Activated T-helper 1 cell treated with Interleukin-2 at 50 U/mL for 16 hours (primary cell): ENCODE results near the gene SH3RF2.
"Not testable (repeated sequence)": the region's sequence is repeated elsewhere in the genome, so short reads cannot be mapped to it uniquely, and the experiment has no call there.

Experiments
- DNase-seq: peaks from one replicate; pipeline ENCODE4 v3.0.0-alpha.2; 2020; ENCODE audit warnings: low read depth

SH3RF2 gene

DNA sequence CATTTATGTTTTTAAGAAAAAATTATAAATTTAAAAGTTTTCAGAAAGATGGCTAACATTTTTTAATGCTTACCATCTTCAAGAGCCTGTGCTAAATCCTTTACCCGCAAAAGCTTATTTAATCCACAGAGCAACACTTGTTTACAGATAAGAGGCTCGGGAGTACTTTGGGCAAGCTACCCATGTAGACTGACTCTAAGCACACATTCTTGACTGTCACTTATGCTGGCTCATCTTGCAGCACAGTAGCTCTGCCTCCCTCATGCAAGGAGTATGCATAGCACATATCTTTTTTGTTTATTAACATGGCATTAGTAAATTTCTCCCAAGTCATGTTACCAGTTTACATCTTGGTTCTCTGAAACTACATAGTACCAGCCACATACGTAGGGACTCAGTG is 14.7 kb downstream of the SH3RF2 start:
- DNase-seq = no peak

- no peak for DNase-seq
Observed at GRCh38 chr5:145953202-145953601, 16.8 kb downstream of the SH3RF2 start.

DNA sequence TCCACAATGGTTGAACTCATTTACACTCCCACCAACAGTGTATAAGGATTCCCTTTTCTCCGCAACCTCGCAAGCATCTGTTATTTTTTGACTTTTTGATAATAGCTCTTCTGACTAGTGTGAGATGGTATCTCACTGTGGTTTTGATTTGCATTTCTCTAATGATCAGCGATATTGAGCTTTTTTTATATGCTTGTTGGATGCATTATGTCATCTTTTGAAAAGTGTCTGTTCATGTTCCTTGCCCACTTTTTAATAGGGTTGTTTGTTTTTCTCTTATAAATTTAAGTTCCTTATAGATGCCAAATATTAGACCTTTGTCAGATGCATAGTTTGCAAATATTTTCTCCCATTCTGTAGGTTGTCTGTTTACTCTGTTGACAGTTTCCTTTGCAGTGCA is 17.8 kb downstream of the SH3RF2 start:
- DNase-seq = not testable (repeated sequence)

- no peak for DNase-seq
Observed at GRCh38 chr5:145957388-145957787, 21.0 kb downstream of the SH3RF2 start.

DNA sequence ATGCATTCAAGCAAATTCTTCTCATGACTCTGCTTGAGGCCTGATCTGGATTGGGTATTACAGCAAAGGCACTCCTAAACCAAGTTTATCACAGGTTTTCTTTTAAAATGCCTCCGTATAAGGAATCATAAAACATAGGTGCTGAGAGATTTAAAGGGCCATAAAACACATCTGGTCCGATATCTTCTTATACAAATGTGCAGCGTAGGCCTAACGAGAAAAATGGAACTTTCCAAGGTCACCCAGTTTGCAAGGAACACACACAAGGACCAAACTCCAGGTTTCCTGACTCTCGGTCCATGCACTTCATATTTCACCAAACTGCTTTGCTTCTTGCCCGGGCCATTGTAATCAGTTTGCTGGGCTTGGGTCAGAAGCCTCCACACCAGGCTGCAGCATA is 22.1 kb downstream of the SH3RF2 start:
- DNase-seq = no peak

DNA sequence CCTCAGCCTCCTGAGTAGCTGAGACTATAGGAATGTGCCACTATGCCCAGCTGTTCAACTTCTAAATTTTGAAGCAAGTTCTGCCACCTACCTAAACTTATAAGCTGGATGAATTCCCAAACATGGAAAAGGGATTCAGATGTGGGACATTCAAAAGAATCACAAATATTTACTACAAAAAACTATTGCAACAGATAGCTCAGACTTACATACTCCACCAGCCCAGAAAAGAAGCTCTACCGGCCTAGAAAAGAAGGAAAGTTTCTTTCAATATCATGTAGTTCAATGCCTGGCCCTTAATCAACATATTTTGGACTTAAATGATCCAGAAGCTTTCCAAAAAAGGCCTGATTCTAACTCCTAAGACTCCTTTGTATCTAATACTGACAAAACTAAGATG is 23.8 kb downstream of the SH3RF2 start:
- no peak for DNase-seq

GRCh38 chr5:145960848-145961600 is 24.6 kb downstream of the SH3RF2 start:
- no peak for DNase-seq

DNA sequence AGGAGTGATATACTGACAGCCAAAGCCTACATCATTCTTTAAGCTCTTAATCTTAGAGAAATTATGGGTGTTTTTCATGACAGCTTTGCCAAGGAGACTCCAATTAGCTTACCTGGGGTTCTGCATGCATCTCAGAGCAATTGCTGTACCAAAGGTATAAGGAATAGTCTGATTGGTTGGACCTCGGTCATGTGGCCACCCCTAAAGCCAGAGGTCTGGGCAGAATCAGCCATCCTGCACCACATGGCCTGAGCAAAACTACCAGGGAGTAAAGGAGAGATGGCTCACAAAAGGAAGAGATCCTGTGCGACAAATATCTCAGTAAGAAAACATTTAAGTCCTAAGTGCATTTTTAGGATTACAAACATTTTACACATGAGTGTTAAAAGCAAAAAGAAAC is 25.6 kb downstream of the SH3RF2 start:
- no peak for DNase-seq

DNA sequence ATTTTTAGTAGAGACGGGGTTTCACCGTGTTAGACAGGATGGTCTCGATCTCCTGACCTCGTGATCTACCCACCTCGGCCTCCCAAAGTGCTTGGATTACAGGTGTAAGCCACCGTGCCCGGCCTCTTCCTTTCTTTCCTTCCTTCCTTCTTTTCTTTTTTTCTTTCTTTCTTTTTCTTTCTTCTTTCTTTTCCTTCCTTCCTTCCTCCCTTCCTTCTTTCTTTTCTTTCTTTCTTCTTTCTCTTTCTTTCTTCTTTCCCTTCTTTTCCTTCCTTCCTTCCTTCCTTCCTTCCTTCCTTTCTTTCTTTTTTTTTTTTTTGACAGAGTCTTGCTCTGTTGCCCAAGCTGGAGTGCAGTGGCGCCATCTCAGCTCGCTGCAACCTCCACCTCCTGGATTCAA is 27.6 kb downstream of the SH3RF2 start:
- not testable (repeated sequence) for DNase-seq

GRCh38 chr5:145965804-145966203 is 29.4 kb downstream of the SH3RF2 start:
- no peak for DNase-seq

GRCh38 chr5:145967296-145967695 is 30.9 kb downstream of the SH3RF2 start:
- DNase-seq = no peak

DNA sequence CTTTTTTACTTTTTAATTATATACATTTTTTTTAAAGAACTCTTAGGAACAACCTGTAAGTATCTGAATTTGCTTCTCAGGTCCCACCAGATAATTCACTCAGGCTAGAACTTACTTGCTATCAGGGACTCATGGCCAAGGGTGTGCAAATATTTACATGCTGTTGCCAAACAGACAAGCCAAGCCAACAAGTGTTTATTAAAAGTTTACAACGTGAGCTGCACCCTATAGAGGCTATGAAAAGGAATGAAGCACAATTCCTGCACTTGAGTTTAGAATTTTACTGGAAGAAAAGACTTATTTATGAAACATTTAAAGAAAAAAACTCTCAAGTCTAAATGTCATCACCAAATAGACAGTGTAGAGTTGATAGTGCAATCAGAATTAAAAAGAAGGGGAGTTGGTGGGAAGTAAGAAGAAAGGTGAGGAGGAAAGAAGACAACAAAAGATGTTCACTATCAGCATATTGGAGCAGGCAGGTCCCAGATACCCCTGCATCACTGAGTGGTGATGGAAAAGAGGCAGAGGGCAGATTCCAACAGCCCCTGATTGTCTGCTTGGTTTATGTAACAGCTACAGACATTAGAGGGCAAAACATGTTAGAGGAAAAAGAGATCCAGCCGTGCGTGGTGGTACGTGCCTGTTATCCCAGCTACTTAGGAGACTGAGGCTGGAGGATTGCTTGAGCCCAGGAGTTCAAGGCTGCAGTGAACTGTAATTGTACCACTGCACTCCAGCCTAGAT is 32.8 kb downstream of the SH3RF2 start:
- no peak for DNase-seq

GRCh38 chr5:145969714-145970092 is 33.3 kb downstream of the SH3RF2 start:
- DNase-seq = no peak

DNA sequence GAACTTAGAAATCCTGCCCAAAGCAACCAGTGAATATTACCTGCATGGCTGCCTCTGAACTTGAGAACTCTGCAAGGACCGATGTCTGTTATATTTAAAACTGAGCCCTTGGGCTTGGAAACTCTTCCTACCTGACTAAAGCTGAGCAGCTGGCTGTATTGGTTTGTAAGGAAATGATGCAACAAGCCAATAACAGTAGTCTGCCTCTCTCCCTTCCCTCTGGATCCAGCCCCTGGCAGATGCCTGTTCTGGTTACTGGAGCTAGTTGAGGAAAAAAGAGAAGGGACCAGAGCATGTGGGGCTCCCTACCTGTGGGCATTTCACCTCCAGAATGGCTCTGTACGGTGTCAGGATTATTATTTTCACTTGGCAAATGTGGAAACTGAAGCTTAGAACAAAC is 34.7 kb downstream of the SH3RF2 start:
- DNase-seq = no peak

DNA sequence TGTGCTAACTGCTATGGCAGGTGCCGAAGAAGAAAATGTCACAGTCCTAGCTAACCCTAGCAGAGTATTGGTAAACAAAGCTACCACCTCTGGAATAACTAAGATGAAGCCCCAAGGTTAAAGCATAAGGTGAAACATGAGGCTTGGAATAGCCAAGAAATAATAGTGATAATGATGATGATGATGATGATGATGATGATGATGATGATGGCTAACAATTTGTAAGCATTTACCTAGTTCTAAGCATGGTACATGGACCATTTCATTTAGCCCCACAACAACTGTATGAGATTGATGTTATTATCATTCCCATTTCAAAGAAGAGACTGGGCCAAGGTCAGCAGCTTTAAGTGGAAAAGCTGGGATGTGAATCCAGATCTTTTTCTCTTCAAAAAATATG is 35.3 kb downstream of the SH3RF2 start:
- DNase-seq = no peak

DNA sequence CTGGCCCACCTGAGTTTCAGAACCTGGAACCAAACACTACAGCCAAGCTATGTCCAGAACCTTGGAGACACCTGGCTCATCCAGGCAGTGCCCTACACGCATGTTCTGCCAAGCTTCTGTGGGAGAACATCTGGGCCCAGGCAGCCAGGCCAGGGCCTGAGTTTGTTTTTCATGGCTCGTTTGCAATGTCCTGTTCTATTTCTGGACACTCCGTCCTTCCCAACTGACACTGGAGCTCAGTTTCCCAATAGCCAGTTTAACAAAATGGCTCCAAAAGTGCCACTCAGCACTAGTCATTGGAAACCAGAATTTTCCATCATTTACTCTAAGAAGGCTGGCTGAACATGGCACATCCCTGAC is 38.6 kb downstream of the SH3RF2 start:
- DNase-seq = no peak

- no peak for DNase-seq
Observed at GRCh38 chr5:145975361-145976066, 39.1 kb downstream of the SH3RF2 start.

GRCh38 chr5:145976431-145977155 is 40.2 kb downstream of the SH3RF2 start:
- no peak for DNase-seq

DNA sequence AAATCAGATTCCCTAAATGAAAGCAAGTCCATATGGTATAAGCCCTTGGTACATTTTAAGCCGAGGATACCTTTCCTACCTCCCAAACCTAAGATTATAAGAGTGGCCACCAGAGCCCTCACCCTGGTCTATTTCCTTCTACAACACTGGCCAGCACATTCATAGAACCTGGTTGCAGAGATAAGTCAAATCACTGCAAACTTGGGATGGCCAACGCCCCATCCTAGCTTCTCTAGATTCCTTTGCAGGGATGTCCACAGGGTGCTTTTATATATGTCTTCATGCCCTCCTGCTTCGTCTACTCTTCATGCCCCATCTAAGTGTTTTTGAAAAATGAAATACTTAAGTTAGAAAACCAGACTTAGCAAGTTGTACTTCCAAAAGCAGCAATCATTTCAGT is 41.8 kb downstream of the SH3RF2 start:
- no peak for DNase-seq

DNA sequence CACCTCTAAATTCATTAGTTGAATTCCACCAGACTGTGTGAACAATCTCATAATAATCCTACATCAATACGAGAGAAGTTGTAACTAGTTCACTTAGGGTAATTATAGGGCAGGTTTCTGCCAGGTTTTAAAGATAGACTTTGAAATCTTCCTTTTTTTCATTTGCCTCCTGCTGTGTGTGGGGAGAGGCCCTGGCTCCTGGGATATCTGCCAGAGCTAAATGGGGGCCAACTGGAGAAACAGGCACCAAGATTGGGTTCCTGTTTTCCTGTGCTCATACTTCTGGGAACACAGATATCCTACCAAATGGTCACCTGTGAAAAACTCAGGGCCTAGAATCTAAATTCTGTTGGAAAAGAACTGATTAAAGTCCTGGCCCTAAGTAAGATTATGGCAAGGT is 42.3 kb downstream of the SH3RF2 start:
- DNase-seq = no peak

DNA sequence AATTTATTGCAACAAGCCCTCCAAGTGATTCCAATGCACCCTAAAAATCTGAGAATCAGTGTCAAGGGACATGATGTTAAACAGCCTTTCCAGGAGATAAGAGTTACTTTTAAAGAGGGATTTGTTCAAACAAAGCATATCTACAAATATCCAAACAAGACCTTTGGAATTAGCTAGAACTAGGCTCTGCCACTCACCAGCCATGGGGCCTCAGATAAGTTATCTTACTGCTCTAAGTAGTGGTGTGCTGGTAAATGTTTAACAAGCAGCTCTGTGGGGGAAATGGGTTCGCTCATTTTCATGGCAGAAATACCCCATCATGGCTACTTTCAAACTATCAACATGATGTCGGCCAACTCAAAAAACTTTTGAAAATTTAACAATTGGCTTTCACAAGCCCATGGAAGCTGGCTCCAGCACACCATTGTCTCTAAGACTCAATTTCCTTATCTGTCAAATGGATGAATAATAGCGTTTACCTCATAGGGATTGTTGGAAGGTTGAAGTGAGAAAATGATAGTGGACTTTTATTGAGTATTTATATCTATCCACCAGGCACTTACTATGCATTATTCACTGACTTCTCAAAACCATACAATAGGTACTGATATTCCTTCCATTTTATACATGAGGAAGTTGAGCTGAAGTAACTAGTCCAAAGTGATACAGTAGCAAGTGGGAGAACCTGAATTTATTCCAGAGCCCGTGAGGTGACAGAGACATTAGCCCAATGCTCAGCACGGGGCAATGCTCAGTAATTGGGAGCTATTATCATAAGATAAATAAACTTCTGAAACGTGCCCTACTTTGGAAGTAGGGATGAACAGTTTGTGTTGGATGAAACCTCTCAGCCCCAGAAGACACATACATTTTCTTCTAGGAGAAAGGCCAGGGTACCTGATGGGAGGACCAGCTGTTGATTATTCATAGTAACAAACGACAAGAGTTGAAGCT is 43.2 kb downstream of the SH3RF2 start:
- DNase-seq = no peak
